ENCODE results near the gene FCER1G.
A peak's percentile ranks its signal among the peaks of the same experiment; 100 is the strongest.
"Not testable (repeated sequence)": the region's sequence is repeated elsewhere in the genome, so short reads cannot be mapped to it uniquely, and the experiment has no call there.

Gene FCER1G

DNA sequence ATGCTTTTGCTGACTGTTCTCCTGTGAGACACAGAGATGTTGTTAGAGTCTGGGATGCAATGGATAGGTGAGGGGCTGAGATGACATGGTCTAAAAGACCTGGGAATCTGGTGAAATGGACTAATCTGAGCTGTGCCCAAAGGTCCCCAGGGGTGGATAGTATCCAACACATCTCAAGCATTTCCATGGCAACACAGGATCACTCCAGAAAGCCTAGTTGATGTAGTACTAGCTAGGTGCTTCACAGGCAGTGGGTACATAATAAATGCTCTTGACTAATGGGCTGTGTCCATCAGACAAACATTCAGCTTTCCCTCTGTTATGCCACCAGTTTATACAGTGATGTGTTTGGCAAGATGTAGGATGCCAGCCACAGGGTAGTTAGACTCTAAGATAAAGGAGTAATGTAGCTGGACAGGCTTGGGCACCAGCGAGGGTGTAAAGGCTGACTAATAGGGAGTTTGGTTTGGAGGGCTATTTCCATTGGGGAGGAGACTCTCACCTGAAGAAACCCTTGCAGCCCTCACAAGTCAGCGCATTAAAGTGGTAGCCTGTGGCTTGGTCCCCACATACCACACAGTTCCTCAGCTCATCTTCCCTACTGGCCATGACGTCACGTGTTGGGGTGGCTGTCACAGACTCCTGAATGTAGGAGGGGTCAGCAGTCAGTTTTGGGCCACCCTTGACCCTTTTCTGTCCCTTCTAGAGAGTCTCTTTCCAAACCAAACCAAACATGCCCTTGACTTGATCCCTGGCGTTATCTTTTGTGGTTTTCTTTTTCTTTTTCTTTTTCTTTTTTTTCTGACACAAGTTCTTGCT is 21.1 kb downstream of the FCER1G start:
- no peak for DNase-seq

DNA sequence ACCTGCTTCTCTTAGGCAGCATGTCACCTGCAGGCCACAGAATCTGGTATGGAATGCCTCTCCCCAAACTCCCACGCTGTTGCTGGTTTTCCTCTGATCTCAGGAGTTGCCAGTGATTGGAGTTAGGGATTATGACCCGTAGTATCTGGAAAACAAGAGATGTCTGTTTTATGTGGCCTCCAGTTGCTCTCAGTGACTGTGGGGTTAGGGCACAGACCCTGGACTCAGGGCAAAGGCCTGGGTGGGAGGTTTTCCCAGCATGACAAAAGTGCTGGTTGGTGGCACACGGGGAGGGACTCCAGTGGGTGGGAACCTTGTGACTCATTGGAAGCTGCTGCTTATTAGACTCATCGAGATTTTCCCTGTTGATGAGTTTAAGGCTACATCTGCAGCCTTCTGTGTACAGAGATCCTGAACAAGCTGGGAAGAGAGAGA is 23.0 kb downstream of the FCER1G start, which contains the start of gene NR1I3:
TSS of gene NR1I3 (minus strand) at position 165 of the 435 bp plus-strand sequence. CDS start 1,638 bp downstream, outside the sequence.
- no peak for DNase-seq

DNA sequence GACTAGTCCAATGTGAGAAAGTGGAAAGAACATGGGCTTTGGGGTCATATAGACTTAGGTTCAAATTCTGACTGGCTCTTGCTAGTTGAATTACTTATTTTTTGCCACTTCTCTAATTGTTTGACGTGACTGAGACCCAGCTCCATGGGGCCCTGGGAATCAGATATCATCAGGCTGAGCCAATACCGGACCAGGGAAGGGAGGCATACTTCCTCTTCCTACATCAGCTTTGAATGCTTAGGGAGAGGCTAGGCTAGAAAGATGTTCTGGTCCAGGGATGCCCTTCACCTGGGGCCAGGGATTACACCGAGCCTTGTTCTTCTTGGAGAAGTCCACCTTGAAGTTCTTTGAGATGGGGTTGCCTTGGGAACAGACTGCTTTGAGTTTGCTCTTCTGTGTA is 26.6 kb downstream of the FCER1G start:
- DNase-seq = no peak

DNA sequence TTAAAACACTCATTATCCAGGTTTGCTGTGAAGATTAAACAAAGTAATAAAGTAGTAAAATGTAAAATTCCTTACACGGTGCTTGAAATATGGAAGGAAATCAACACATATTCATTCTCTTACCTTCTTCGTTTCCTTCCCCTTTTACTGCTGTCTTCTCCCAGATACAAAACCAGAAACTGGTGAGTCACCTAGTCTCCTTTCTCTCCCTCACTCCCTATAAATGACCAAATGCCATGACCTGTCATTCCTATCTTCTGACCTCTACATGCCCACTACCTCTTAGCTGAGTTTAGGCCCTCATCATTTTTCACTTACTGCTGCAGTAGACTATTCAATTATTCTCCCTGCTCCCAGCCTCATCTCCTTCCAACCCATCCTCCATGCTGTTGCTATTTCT is 27.2 kb downstream of the FCER1G start:
- DNase-seq = no peak

DNA sequence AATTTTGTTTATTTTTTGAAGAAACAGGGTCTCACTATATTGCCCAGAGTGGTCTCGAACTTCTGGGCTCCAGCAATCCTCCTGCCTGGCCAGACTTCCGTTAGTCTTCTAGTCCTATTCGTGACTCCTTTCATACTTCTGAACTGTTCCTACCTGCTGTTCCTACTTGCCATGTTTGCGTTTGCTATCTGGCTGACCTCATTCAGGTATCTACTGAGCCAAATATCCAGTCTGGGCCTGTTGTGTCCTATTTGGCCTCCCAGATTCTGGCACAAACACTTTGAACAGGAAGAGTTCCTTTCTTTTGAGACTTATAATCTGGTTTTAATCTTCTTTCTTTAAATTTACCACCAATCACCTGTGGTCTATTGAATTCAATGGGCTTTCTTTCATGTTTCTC is 29.8 kb downstream of the FCER1G start:
- DNase-seq = no peak

DNA sequence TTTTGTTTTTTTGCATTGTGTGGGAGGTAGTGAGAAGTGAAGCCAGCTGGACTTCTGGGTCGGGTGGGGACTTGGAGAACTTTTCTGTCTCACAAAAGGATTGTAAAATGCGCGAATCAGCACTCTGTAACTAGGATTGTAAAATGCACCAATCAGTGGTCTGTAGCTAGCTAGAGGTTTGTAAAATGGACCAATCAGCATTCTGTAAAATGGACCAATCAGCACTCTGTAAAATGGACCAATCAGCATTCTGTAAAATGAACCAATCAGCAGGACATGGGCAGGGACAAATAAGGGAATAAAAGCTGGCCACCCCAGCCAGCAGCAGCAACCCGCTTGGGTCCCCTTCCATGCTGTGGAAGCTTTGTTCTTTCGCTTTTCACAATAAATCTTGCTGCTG is 35.0 kb downstream of the FCER1G start:
- DNase-seq = not testable (repeated sequence)

DNA sequence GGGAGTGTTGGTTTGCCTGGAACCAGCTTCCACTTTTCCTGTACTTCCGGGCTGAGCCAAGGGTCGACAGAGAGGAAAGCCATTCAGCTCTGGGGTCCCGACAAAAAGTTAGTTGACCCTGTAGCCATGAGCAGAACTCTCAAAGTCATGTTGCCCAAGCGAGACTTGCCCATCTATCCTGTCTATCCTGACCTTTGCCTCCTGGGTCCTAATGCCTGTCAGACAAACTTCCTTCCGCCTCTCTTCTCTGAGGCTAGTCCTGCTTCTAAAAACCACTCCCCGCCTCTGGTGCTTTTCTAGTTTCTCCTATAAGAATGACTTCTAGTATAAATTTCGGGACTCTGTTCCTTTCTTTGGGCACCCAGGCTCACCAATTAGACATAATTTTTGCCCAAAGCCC is 35.7 kb downstream of the FCER1G start:
- DNase-seq = no peak

DNA sequence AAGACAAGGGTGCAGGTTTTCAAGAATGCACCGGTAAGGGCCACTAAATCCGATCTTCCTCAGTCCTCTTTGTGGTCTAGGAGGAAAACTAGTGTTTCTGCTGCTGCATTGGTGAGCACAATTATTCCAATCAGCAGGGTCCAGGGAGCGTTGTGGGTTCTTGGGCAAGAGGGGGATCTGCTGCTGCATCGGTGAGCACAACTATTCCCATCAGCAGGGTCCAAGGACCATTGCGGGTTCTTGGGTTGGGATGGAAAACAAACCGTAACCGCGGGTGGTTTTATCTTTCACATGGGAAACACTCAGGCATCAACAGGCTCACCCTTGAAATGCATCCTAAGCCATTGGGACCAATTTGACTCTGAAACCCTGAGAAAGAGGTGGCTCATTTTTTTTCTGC is 36.5 kb downstream of the FCER1G start:
- no peak for DNase-seq

DNA sequence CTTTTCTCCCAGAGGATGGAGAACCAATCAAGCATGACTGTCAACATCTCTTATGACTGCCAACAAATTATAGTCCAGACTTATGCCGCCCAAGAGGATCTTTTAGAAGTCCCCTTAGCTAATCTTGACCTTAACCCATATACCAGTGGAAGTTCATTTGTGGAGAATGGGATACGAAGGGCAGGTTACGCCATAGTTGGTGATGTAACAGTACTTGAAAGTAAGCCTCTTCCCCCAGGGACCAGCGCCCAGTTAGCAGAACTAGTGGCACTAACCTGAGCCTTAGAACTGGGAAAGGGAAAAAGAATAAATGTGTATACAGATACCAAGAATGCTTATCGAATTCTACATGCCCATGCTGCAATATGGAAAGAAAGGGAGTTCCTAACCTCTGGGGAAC is 40.2 kb downstream of the FCER1G start:
- not testable (repeated sequence) for DNase-seq

DNA sequence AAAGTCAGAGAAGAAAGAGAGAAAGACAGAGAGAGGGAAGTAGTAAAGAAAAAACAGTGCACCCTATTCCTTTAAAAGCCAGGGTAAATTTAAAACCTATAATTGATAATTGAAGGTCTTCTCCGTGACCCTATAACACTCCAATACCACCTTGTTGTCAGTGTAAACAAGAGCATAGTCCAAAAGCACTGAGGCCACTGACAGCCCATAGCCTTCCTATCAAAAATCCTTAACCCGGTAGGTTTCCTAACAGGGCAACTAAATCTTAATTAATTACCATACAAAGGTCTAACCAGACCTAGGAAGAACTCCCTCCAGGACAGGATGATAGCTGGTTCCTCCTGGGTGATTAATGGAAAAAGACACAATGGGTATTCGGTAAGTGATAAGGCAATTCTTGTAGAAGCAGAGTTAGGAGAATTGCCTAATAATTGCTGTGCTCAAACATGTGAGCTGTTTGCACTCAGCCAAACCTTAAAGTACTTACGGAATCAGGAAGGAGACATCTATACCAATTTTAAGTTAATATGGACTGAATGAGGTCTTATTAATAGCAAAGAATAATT is 40.9 kb downstream of the FCER1G start:
- DNase-seq = not testable (repeated sequence)

DNA sequence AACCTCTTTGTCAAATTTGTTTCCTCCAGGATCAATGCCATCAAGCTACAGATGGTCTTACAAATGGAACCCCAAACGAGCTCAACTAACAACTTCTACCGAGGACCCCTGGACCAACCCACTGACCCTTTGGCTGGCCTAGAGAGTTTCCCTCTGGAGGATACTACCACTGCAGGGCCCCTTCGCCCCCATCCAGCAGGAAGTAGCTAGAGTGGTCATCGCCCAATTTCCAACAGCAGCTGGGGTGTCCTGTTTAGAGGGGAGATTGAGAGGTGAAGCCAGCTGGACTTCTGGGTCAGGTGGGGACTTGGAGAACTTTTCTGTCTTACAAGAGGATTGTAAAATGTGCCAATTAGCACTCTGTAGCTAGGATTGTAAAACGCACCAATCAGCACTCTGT is 42.0 kb downstream of the FCER1G start:
- not testable (repeated sequence) for DNase-seq

DNA sequence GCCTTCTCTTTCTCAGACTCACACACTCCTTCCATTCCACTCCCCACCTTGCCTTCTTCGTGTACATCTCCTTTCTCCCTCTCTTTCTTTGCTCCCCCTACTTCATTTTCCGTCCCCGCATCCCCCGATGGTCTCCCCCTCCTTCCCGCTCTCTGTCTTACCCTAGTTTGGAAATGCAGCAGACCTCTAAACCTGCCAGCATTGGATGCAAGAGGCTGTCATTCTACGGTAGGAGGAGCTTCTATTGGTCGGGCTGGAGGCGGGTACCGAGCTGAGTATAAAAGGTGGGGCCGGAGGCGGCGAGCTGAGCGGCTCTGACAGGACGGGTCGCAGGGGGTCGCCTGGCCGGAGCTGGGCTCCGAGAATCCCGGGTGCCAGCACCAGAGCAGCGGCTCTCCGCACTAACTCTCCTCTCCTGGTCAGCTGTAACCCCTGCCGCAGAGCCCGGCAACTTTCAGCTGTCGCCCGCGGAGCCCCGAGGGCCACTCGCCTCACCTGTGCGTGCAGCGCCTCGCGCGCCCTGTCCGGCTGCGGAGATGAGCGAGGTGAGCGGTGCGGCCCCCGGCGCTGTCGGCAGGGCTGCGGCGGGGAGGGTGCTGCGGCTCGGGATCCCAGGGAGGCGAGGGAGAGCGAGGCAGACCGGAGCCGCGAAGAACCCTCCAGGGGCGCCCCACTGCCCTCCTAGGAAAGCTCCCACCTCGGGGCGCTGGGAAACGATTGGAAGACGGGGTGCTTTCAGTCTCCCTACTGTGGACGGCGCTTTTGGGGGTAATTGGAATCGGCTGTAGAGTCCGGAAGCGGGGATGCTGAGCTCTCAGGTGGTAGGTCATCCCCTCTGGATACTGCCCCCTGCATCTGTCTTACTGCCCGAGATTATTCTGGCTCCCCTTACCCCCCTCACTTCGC is 43.6 kb downstream of the FCER1G start, which contains the start of gene PCP4L1:
TSS of gene PCP4L1 (plus strand) at position 307 of the 906 bp plus-strand sequence. CDS start at position 537, 230 bp downstream.
- DNase-seq = peak; percentile 71

DNA sequence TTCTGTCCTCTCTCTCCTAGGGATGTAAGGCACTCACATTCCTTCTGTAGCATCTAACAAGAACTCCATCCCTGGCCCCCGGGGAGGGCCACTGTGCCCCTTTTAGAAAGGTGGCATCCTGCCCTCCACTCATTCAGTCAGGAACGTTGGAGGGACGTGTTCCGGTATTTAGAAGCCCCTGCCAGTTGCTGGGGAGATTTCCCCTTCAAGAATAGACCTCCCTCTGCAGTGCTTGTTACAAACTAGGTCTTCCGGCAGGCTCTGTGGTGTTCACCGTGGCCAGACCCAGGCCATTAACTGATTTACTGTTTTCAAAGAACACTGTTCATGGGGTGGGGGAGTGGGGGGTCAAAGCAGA is 44.2 kb downstream of the FCER1G start:
- no peak for DNase-seq

DNA sequence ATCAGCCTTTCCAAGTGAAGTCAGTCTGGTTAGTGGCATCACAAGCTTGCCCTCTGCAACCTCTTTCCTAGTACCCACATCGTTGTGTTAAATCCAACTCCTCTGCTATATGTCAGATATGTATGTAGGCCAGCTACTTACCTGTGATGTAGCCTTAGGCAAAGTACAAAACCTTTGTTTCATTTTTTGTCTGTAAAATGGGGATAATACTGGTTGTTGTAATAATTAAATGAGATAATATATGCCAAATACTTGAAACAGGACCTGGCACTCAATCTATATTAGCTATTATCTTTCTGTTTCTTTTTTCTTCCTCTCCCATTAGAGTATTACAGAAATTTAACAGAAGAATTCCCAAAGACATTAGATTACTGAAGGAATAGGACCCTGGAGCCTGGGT is 44.7 kb downstream of the FCER1G start:
- DNase-seq = no peak

DNA sequence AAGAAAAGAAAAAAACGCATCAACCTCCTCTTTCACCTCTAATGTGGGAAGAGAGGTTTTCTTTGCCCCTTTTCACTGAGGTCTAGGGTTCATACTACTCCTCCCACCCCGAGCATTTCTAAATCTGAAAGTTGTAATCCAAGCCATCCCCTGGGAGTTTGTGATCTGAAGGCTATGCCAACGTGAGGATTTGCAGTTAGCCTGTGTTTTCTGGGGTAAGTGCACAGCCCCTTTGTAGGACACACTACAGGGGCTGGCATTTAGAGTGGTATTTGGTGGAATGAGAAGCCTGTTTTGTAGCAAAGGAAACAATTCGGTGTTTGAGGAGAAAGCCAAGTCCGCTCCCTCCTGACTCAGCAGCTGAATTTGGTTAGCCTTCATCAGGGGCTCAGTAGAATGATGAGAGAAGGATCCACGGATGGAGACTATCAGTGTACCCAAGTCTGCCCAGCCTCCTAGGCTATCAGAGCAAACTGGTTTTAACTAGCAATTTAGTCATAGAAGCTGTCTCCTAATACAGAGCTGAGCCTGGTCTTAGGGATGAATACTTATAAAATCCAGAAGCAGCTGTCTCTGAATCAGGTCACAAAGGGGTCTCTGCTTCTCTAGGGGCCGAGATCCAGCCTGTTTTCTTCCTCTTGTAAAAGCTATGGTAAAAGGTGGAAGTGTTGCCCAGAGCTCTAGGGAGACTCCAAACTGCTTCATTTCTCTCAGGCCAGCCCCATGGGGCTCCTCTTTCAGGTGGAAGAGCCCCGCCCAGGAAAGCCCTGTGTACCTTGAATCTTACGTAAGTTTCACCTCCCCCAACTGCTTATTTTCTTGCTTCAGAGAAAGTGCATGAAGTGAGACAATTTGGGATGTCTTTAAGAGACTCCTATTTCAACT is 45.5 kb downstream of the FCER1G start:
- peak; percentile 49 for DNase-seq

DNA sequence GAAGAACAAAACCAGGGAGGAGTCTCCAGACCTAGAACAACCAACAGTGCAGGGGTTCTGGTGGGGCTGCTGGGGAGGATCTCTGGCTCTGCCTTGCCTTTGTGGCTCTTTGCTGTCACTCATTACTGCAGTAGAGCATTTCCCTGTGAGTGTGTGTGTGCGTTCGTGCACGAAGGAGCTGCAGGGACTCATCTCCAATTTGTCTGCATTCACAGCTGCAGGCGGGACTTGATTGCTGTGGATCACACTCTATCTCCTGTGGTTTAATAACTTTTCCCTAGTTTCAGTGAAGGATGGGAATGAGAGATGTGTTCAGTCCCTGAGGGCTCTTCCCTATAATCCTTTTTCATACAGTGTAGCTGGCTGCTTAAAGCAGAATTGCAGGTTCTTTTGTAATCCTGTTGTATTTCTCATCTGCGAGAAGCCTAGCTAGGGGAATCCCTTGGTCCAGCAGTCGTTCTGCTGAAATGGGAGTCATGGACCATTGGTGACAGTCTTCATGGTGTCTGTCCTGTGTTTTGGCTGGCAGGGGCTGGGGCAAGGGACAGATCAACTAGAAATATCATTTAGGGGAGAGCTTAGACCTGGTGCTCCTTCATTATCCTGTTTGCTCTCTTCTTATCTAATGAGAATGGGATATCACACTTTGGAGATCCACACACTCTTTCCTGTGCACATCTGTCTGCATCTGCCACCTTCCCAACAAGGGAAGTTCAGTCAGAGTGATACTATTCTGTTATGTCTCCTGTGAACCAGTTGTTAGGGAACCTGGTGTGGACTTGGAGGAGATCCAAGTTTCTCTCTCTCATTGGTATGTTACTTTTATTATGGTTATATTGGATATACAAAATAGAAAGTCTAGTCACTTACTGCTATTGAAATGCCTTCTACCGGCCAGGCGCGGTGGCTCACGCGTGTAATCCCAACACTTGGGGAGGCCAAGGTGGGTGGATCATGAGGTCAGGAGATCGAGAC is 46.5 kb downstream of the FCER1G start:
- no peak for DNase-seq

DNA sequence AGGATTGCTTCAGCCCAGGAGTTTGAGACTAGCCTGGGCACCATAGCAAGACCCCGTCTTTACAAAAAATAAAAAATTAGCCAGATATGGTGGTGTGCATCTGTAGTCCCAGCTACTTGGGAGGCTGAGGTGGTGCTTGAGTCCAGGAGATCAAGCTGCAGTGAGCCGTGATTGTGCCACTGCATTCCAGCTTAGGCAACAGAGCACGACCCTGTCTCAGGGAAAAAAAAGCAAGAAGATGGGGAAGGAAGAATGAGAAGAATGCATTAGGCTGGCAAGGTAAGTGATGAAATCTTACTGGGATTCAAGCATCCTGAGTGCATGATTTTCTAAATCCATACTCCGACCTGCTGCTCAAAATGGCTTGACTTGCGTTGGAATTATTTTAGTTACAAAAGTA is 50.2 kb downstream of the FCER1G start:
- DNase-seq = no peak

DNA sequence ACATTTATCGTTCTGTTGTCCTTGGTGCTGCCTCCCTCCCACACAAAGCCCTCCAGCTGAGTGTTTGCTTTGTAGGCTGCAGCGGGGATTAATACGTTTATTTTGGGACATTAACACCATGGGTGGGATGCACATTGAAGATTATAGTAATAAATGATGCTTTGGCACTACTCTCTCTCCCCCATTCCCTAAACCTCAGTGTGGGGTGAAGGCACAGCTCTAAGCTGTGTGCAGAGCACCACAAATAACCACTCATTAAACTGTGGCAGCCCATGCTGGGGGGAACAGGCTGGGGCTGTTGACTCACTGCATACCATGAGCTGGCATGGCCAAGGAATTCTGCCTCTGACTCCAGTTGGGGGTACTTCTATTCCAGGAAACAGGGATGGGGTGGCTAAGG is 51.1 kb downstream of the FCER1G start:
- DNase-seq = no peak

DNA sequence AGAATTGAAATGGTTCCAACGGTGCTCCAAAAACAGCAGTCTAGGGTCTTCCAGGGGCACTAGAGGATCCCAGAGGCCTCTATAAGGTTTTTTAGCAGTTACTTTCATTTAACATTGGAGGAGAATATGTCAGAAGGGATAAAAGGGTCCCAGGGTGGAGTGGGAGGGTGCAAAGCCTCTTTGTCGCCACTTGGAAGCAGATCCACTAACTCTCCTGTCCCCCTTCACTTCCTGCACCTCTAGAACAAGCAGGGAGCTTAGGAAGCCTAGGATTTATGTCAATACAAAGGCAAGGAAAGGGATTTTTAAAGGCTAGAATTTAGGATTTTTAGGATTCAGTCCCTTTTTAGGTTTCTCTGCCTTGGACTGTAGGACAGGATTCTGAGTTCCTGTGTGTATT is 51.7 kb downstream of the FCER1G start:
- no peak for DNase-seq

DNA sequence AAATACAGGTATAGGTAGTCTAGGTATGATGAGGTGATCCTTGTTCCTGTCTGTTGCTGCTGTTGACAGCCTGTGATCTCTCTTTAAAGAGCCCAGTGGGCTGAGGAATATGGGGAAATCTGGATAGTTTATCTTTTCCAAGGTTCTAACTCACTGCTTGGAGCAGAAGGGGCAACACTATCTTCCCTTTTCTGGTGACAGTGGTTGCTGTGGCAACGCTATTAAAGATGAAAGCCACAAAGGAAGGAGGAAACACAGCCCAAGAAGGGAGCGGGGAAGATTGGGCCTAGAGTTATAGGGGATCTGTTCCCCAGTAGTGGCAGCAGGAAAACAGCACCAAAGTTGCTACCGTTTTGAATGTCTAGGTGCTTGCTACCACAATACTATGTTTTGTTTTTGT is 52.2 kb downstream of the FCER1G start:
- DNase-seq = no peak
